WTC11 (cell line): ENCODE measurements around the gene KCNK15. TPM values are rescaled to one million over a fixed set of nuclear protein-coding genes. Genes with fewer than 3 reads are reported as not detected.
A peak's percentile ranks its signal among the peaks of the same experiment; 100 is the strongest.

ENCODE experiments used
- ATAC-seq: fragments of 200-7000 bp; cut with Tn5 transposase; 2 replicates; pipeline ENCODE4 v1.10.0; 2021; ENCODE audit warnings: mild to moderate bottlenecking, moderate library complexity
- CTCF ChIA-PET: fragments of 300-600 bp; sonication (Branson Sonifier 250); formaldehyde crosslinking; loops from one replicate; lab custom pipeline; 2021; ENCODE audit warnings: antibody characterized with exemption; lab: Charles Lee
- POLR2A ChIA-PET: fragments of 350-600 bp; sonication (Branson Sonifier 250); formaldehyde crosslinking; loops from one replicate; lab custom pipeline; 2021; ENCODE audit warnings: antibody characterized with exemption; lab: Charles Lee
- DNase-seq: peaks from one replicate; pipeline ENCODE4 v3.0.0; 2021; ENCODE audit warnings: low spot score
- H3K27ac Mint-ChIP-seq: 2 replicates; pipeline ENCODE4 v1.8.0; 2021; ENCODE audit warnings: mixed read lengths
- H3K27me3 Mint-ChIP-seq: 2 replicates; pipeline ENCODE4 v1.8.0; 2021; ENCODE audit warnings: low read depth, mild to moderate bottlenecking, moderate library complexity, mixed read lengths
- H3K36me3 Mint-ChIP-seq: 2 replicates; pipeline ENCODE4 v1.8.0; 2021; ENCODE audit warnings: mixed read lengths
- H3K4me1 Mint-ChIP-seq: 2 replicates; pipeline ENCODE4 v1.8.0; 2022; ENCODE audit warnings: mixed read lengths
- H3K4me3 Mint-ChIP-seq: 2 replicates; pipeline ENCODE4 v1.8.0; 2021; ENCODE audit warnings: mild to moderate bottlenecking, moderate library complexity, mixed read lengths
- H3K9me3 Mint-ChIP-seq: 2 replicates; pipeline ENCODE4 v1.8.0; 2021; ENCODE audit warnings: mixed read lengths
- ATF6 ChIP-seq: sonication (generic); formaldehyde crosslinking; IDR thresholded peaks from 2 replicates; pipeline ENCODE4 v1.8.1; 2023; ENCODE audit warnings: mild to moderate bottlenecking, missing genetic modification reagents
- CREB1 ChIP-seq: sonication (generic); formaldehyde crosslinking; IDR thresholded peaks from 2 replicates; pipeline ENCODE4 v1.8.0; 2023; ENCODE audit warnings: mild to moderate bottlenecking, missing genetic modification reagents
- CREM ChIP-seq: sonication (generic); formaldehyde crosslinking; IDR thresholded peaks from 2 replicates; pipeline ENCODE4 v1.8.1; 2022; ENCODE audit warnings: mild to moderate bottlenecking, missing genetic modification reagents, moderate library complexity
- EMX1 ChIP-seq: fragments of 250-450 bp; sonication (Bioruptor Pico); IDR thresholded peaks from 2 replicates; pipeline ENCODE4 v1.8.0; 2021; ENCODE audit warnings: mild to moderate bottlenecking
- ESRRA ChIP-seq: sonication (generic); formaldehyde crosslinking; IDR thresholded peaks from 2 replicates; pipeline ENCODE4 v1.8.1; 2022; ENCODE audit warnings: mild to moderate bottlenecking, missing genetic modification reagents, borderline replicate concordance
- FOXJ3 ChIP-seq: sonication (generic); formaldehyde crosslinking; IDR thresholded peaks from 2 replicates; pipeline ENCODE4 v1.9.0; 2021; ENCODE audit warnings: missing genetic modification reagents, mild to moderate bottlenecking, borderline replicate concordance
- FOXP1 ChIP-seq: sonication (generic); formaldehyde crosslinking; IDR thresholded peaks from 2 replicates; pipeline ENCODE4 v1.8.0; 2022; ENCODE audit warnings: missing genetic modification reagents, mild to moderate bottlenecking, moderate library complexity, borderline replicate concordance
- IRF1 ChIP-seq: sonication (generic); formaldehyde crosslinking; IDR thresholded peaks from 2 replicates; pipeline ENCODE4 v1.8.0; 2023; ENCODE audit warnings: missing genetic modification reagents
- IRF2 ChIP-seq: sonication (generic); formaldehyde crosslinking; IDR thresholded peaks from 2 replicates; pipeline ENCODE4 v1.8.0; 2022; ENCODE audit warnings: low read depth, missing genetic modification reagents, borderline replicate concordance
- JUN ChIP-seq: sonication (generic); formaldehyde crosslinking; IDR thresholded peaks from 2 replicates; pipeline ENCODE4 v1.8.0; 2023; ENCODE audit warnings: mild to moderate bottlenecking, missing genetic modification reagents
- SMAD4 ChIP-seq: sonication (generic); formaldehyde crosslinking; IDR thresholded peaks from 2 replicates; pipeline ENCODE4 v1.8.0; 2022; ENCODE audit warnings: mild to moderate bottlenecking, missing genetic modification reagents
- SOX15 ChIP-seq: fragments of 250-450 bp; sonication (Bioruptor Pico); IDR thresholded peaks from 2 replicates; pipeline ENCODE4 v1.9.0; 2021; ENCODE audit warnings: mild to moderate bottlenecking
- SP1 ChIP-seq: sonication (generic); formaldehyde crosslinking; conservative IDR thresholded peaks from 2 replicates; pipeline ENCODE4 v1.8.1; 2022; ENCODE audit warnings: missing genetic modification reagents
- TEAD1 ChIP-seq: sonication (generic); formaldehyde crosslinking; IDR thresholded peaks from 2 replicates; pipeline ENCODE4 v1.8.0; 2022; ENCODE audit warnings: mild to moderate bottlenecking, missing genetic modification reagents
- USF1 ChIP-seq: sonication (generic); formaldehyde crosslinking; IDR thresholded peaks from 2 replicates; pipeline ENCODE4 v1.8.0; 2022; ENCODE audit warnings: mild to moderate bottlenecking, missing genetic modification reagents
- USF2 ChIP-seq: sonication (generic); formaldehyde crosslinking; IDR thresholded peaks from 2 replicates; pipeline ENCODE4 v1.8.1; 2023; ENCODE audit warnings: mild to moderate bottlenecking, missing genetic modification reagents, moderate library complexity
- ZNF219 ChIP-seq: sonication (generic); formaldehyde crosslinking; IDR thresholded peaks from 2 replicates; pipeline ENCODE4 v1.8.0; 2023; ENCODE audit warnings: missing genetic modification reagents, mild to moderate bottlenecking, borderline replicate concordance
- total RNA-seq: library from RNA; stranded (reverse); gene quantifications from 3 replicates; pipeline ENCODE4 v1.2.3, GENCODE V29; 2021
- TF ChIP-seq, protein P1 (sequence below): sonication (generic); formaldehyde crosslinking; IDR thresholded peaks from 2 replicates; pipeline ENCODE4 v1.8.1; 2023; ENCODE audit warnings: mild to moderate bottlenecking, missing genetic modification reagents, moderate library complexity
- TF ChIP-seq, protein P2 (sequence below): sonication (generic); formaldehyde crosslinking; IDR thresholded peaks from 2 replicates; pipeline ENCODE4 v1.8.1; 2023; ENCODE audit warnings: mild to moderate bottlenecking, missing genetic modification reagents, borderline replicate concordance
- TF ChIP-seq, protein P3 (sequence below): fragments of 250-450 bp; sonication (Bioruptor Pico); IDR thresholded peaks from 2 replicates; pipeline ENCODE4 v1.9.0; 2021; ENCODE audit warnings: mild to moderate bottlenecking, borderline replicate concordance

Gene KCNK15
- total RNA-seq, 1 experiment from 2014 or later = 0.24 TPM

DNA sequence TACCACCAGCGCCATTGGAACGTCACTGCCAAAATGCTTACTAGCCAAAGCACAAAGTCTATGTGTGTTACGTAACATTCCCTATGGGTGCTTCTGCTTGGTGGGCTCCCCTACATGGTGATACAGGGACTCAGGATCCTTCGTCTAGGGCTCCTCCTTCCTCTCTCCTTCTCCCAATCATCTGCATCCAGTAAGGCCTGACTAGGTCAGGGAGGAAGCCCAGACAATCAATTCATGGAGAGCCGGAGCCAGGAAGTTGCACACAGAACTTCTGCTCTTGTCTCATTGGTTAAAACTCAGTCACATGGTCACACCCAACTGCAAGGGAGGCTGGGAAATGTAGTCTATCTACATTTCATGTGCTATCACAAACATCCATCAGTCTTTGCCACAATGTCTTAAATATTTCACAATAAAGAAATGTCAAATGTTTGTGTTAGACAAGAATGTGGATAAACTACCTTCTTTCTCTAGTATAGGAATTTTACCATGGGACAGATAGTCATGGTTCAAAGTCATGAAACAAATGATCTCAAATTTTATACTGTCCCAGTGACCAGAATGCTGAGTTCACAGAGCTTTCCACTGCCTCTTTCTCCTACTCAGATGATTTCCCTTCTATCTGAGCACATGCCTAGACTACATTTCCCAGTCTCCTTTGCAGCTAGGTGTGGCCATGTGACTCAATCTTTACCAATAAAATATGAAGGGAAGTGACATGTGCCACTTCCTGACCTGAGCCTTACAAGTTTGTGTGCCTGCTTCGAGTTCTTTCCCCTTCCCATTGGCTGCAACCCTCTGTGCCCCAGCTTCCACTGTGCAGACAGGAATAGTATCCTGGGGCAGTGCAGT lies 9.3 kb upstream of the KCNK15 start (continued):
- TF ChIP-seq, protein P1, sequence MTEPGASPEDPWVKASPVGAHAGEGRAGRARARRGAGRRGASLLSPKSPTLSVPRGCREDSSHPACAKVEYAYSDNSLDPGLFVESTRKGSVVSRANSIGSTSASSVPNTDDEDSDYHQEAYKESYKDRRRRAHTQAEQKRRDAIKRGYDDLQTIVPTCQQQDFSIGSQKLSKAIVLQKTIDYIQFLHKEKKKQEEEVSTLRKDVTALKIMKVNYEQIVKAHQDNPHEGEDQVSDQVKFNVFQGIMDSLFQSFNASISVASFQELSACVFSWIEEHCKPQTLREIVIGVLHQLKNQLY (CRISPR knock-in tag) = no peak
- TF ChIP-seq CREB1 (CRISPR knock-in tag) = no peak
- TF ChIP-seq SOX15 (CRISPR knock-in tag) = no peak
- 0 out of 2 replicates have a peak, but pooled peaks have one; percentile 27 for TF ChIP-seq SP1 (CRISPR knock-in tag)
- no peak for TF ChIP-seq ZNF219 (CRISPR knock-in tag)
- peak; percentile 94 for TF ChIP-seq USF2 (CRISPR knock-in tag)
- TF ChIP-seq, protein P2, sequence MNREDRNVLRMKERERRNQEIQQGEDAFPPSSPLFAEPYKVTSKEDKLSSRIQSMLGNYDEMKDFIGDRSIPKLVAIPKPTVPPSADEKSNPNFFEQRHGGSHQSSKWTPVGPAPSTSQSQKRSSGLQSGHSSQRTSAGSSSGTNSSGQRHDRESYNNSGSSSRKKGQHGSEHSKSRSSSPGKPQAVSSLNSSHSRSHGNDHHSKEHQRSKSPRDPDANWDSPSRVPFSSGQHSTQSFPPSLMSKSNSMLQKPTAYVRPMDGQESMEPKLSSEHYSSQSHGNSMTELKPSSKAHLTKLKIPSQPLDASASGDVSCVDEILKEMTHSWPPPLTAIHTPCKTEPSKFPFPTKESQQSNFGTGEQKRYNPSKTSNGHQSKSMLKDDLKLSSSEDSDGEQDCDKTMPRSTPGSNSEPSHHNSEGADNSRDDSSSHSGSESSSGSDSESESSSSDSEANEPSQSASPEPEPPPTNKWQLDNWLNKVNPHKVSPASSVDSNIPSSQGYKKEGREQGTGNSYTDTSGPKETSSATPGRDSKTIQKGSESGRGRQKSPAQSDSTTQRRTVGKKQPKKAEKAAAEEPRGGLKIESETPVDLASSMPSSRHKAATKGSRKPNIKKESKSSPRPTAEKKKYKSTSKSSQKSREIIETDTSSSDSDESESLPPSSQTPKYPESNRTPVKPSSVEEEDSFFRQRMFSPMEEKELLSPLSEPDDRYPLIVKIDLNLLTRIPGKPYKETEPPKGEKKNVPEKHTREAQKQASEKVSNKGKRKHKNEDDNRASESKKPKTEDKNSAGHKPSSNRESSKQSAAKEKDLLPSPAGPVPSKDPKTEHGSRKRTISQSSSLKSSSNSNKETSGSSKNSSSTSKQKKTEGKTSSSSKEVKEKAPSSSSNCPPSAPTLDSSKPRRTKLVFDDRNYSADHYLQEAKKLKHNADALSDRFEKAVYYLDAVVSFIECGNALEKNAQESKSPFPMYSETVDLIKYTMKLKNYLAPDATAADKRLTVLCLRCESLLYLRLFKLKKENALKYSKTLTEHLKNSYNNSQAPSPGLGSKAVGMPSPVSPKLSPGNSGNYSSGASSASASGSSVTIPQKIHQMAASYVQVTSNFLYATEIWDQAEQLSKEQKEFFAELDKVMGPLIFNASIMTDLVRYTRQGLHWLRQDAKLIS (CRISPR knock-in tag) = no peak
- TF ChIP-seq USF1 (CRISPR knock-in tag) = peak; percentile 93
- TF ChIP-seq ATF6 = no peak

DNA sequence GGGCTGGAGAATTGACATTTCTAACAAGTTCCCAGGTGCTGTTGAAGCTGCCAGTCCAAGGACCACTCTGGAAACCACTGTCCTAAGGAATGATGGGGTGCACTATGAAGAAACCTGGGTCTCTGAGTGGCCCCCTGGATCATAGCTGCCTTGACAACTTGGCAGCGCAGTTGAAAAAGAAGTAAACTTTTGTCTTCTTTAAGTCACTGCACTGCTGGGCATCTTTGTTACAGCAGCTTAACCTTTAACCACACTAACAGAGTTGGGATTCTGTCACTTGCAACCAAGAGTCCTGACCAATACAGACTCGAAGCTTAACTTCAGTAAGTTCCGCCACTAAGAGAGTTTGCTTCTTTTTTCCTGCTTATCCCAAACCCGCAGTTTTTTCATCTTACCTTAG lies 8.5 kb upstream of the KCNK15 start:
- no peak for DNase-seq
- H3K4me1 Mint-ChIP-seq = peaks cover 30% of the 10 kb centered on the region
- peaks cover 15% of the 10 kb centered on the region for H3K27me3 Mint-ChIP-seq
- peaks cover 19% of the 10 kb centered on the region for H3K9me3 Mint-ChIP-seq
- no peaks in the 10 kb centered on the region; the same call in 1 of the 2 replicates for H3K36me3 Mint-ChIP-seq
- H3K27ac Mint-ChIP-seq = no peak overlapping the region
- no peak for ATAC-seq
- ChIA-PET CTCF (interaction anchor here (1.0 to 1.4 kb wide), 2 partner anchors 52 to 54 kb away, joined by 3 to 5 read pairs; no protein-coding TSS in a partner anchor), POLR2A (no interaction called here)
- H3K4me3 Mint-ChIP-seq = no peak overlapping the region
- TF ChIP-seq SP1 (CRISPR knock-in tag) (no peak), IRF1 (CRISPR knock-in tag) (no peak), FOXJ3 (CRISPR knock-in tag) (no peak), CREM (CRISPR knock-in tag) (no peak), EMX1 (CRISPR knock-in tag) (no peak), JUN (CRISPR knock-in tag) (no peak), SMAD4 (CRISPR knock-in tag) (no peak), FOXP1 (no peak), ESRRA (CRISPR knock-in tag) (no peak), IRF2 (CRISPR knock-in tag) (no peak), TEAD1 (CRISPR knock-in tag) (no peak), USF2 (CRISPR knock-in tag) (no peak)
- TF ChIP-seq, protein P3, sequence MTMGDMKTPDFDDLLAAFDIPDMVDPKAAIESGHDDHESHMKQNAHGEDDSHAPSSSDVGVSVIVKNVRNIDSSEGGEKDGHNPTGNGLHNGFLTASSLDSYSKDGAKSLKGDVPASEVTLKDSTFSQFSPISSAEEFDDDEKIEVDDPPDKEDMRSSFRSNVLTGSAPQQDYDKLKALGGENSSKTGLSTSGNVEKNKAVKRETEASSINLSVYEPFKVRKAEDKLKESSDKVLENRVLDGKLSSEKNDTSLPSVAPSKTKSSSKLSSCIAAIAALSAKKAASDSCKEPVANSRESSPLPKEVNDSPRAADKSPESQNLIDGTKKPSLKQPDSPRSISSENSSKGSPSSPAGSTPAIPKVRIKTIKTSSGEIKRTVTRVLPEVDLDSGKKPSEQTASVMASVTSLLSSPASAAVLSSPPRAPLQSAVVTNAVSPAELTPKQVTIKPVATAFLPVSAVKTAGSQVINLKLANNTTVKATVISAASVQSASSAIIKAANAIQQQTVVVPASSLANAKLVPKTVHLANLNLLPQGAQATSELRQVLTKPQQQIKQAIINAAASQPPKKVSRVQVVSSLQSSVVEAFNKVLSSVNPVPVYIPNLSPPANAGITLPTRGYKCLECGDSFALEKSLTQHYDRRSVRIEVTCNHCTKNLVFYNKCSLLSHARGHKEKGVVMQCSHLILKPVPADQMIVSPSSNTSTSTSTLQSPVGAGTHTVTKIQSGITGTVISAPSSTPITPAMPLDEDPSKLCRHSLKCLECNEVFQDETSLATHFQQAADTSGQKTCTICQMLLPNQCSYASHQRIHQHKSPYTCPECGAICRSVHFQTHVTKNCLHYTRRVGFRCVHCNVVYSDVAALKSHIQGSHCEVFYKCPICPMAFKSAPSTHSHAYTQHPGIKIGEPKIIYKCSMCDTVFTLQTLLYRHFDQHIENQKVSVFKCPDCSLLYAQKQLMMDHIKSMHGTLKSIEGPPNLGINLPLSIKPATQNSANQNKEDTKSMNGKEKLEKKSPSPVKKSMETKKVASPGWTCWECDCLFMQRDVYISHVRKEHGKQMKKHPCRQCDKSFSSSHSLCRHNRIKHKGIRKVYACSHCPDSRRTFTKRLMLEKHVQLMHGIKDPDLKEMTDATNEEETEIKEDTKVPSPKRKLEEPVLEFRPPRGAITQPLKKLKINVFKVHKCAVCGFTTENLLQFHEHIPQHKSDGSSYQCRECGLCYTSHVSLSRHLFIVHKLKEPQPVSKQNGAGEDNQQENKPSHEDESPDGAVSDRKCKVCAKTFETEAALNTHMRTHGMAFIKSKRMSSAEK (CRISPR knock-in tag) = no peak
